Osteocyte (in vitro differentiated cells): ENCODE data around the gene ETV6. TPM values are rescaled to one million over a fixed set of nuclear protein-coding genes. Genes with fewer than 3 reads are reported as not detected.

ENCODE experiments used
- DNase-seq: peaks from one replicate; pipeline ENCODE4 v3.0.0; 2021; ENCODE audit warnings: mixed read lengths; ENCODE audit not compliant: unreplicated experiment; ENCODE audit errors: extremely low spot score
- H3K27ac Mint-ChIP-seq: one replicate; pipeline ENCODE4 v1.8.0; 2021; ENCODE audit warnings: mild to moderate bottlenecking, mixed read lengths; ENCODE audit not compliant: unreplicated experiment
- H3K27me3 Mint-ChIP-seq: one replicate; pipeline ENCODE4 v1.8.0; 2021; ENCODE audit warnings: mixed read lengths; ENCODE audit not compliant: unreplicated experiment
- H3K36me3 Mint-ChIP-seq: one replicate; pipeline ENCODE4 v1.8.0; 2021; ENCODE audit warnings: mixed read lengths; ENCODE audit not compliant: unreplicated experiment
- H3K4me1 Mint-ChIP-seq: one replicate; pipeline ENCODE4 v1.8.0; 2021; ENCODE audit warnings: mixed read lengths; ENCODE audit not compliant: unreplicated experiment
- H3K4me3 Mint-ChIP-seq: one replicate; pipeline ENCODE4 v1.8.0; 2021; ENCODE audit warnings: mild to moderate bottlenecking, moderate library complexity, mixed read lengths; ENCODE audit not compliant: unreplicated experiment
- H3K9me3 Mint-ChIP-seq: one replicate; pipeline ENCODE4 v1.8.0; 2021; ENCODE audit warnings: mixed read lengths; ENCODE audit not compliant: unreplicated experiment
- CTCF ChIP-seq: fragments of 200-600 bp; sonication (generic); IDR thresholded peaks from 2 replicates; pipeline ENCODE4 v1.5.0; 2021; ENCODE audit warnings: antibody characterized with exemption, mild to moderate bottlenecking, moderate library complexity
- total RNA-seq: library from RNA; stranded (reverse); gene quantifications from 2 replicates; pipeline ENCODE4 v1.2.1, GENCODE V29; 2021

Gene ETV6
- total RNA-seq, 1 donor from 2014 or later, result 24.4 TPM

GRCh38 chr12:11824069-11824468 lies 174.6 kb downstream of the ETV6 start:
- no peaks in the 10 kb centered on the region for H3K27me3 Mint-ChIP-seq
- H3K4me3 Mint-ChIP-seq, result no peak overlapping the region
- no peak for DNase-seq
- TF ChIP-seq CTCF, result no peak
- H3K36me3 Mint-ChIP-seq, result peaks cover 2% of the 10 kb centered on the region
- peak overlapping the region; percentile 80 for H3K27ac Mint-ChIP-seq
- no peaks in the 10 kb centered on the region for H3K9me3 Mint-ChIP-seq
- H3K4me1 Mint-ChIP-seq, result peaks cover 33% of the 10 kb centered on the region

DNA sequence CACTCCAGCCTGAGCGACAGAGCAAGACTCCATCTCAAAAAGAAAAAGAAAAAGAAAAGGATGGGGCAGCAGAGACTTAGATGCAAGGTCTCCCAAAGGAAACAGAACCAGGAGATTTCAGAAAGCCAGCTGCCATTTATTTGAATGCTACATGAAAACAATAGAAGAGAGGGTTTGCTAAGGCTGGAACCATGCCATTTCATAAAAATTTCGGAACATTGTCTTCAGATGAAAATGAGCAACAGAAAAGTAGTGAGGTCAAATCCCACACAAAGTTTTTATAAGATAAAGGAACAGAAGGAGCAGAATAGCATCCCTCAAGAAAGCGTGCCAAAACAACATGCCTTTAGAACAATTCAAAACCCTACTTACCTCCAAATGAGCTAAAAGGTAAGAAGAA lies 175.3 kb downstream of the ETV6 start:
- peaks cover 33% of the 10 kb centered on the region for H3K4me1 Mint-ChIP-seq
- H3K27ac Mint-ChIP-seq, result no peak overlapping the region
- DNase-seq, result no peak
- peaks cover 2% of the 10 kb centered on the region for H3K36me3 Mint-ChIP-seq
- TF ChIP-seq CTCF, result no peak
- no peaks in the 10 kb centered on the region for H3K9me3 Mint-ChIP-seq
- no peak overlapping the region for H3K4me3 Mint-ChIP-seq
- no peaks in the 10 kb centered on the region for H3K27me3 Mint-ChIP-seq

DNA sequence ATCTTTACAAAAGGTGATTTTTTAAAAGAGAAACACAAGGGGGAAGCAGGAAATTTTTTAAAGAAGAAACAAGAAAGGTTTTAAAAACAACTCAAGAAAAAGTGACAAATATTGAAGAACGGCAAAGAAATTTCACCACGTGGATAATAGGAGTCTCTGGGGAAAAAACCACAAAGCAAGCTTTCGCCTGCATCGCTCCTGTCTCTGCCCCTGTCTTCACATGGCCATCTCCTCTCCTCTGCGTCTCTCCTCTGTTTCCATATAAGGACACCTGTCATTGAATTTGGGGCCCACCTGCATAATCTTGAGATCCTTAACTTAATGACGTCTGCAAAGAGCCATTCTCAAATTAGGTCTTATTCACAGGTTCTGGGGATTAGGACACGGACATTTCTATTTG lies 175.8 kb downstream of the ETV6 start:
- Mint-ChIP-seq H3K27ac (no peak overlapping the region), H3K36me3 (peaks cover 2% of the 10 kb centered on the region), H3K27me3 (no peaks in the 10 kb centered on the region), H3K4me1 (peaks cover 33% of the 10 kb centered on the region), H3K4me3 (no peak overlapping the region), H3K9me3 (no peaks in the 10 kb centered on the region)
- DNase-seq, result no peak
- TF ChIP-seq CTCF, result no peak

- Mint-ChIP-seq H3K27ac (peak overlapping the region; percentile 43), H3K27me3 (no peaks in the 10 kb centered on the region), H3K36me3 (peaks cover 2% of the 10 kb centered on the region), H3K4me1 (peaks cover 33% of the 10 kb centered on the region), H3K4me3 (no peak overlapping the region), H3K9me3 (no peaks in the 10 kb centered on the region)
- DNase-seq, result no peak
- no peak for TF ChIP-seq CTCF
Observed at GRCh38 chr12:11826574-11826973, 177.1 kb downstream of the ETV6 start.

- Mint-ChIP-seq H3K27me3 (no peaks in the 10 kb centered on the region), H3K36me3 (peaks cover 7% of the 10 kb centered on the region), H3K9me3 (no peaks in the 10 kb centered on the region), H3K4me1 (peaks cover 27% of the 10 kb centered on the region), H3K4me3 (no peak overlapping the region), H3K27ac (no peak overlapping the region)
- no peak for DNase-seq
- no peak for TF ChIP-seq CTCF
Observed at GRCh38 chr12:11827091-11828061, 177.9 kb downstream of the ETV6 start.
